ENCODE results near the gene CUTA. TPM values are rescaled to one million over a fixed set of nuclear protein-coding genes. Genes with fewer than 3 reads are reported as not detected.

CUTA gene
- total RNA-seq, 1 donor from 2014 or later = 278 TPM

DNA sequence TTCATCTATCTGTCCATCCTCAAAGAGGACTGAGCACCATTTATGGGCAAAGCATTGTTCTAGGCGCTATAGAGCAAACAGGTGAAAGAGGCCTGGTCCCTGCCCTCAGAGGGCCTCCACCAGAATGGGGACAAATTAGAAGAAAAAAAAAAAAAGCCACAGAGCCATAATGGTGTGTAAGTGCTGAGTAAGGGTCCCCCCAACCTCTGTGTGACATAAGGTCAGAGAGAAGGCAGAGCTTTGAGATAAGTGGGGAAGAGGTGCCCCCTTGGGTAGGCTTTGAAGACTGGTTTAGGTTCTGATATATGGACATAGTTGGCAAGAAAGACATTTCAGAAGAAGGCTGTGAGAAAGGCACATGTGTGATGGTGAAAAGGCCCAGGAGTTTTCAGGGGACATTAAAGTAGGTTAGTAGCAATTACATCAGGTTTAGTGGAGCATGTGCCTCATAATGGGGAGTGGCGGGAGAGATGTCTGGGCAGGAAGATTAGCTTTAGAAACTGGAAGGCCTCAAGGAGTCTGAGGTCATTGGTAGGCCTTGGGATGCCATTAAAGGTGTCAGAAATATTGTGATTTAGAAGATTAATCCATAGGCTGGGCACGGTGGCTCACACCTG, 21.2 kb upstream of the CUTA start:
- TF ChIP-seq, protein P1, sequence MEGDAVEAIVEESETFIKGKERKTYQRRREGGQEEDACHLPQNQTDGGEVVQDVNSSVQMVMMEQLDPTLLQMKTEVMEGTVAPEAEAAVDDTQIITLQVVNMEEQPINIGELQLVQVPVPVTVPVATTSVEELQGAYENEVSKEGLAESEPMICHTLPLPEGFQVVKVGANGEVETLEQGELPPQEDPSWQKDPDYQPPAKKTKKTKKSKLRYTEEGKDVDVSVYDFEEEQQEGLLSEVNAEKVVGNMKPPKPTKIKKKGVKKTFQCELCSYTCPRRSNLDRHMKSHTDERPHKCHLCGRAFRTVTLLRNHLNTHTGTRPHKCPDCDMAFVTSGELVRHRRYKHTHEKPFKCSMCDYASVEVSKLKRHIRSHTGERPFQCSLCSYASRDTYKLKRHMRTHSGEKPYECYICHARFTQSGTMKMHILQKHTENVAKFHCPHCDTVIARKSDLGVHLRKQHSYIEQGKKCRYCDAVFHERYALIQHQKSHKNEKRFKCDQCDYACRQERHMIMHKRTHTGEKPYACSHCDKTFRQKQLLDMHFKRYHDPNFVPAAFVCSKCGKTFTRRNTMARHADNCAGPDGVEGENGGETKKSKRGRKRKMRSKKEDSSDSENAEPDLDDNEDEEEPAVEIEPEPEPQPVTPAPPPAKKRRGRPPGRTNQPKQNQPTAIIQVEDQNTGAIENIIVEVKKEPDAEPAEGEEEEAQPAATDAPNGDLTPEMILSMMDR (conservative IDR thresholded peaks at IDR 0.05) = no peak
- H3K27ac Mint-ChIP-seq = no peak overlapping the region
- peaks cover 20% of the 10 kb centered on the region for H3K36me3 Mint-ChIP-seq
- no peak overlapping the region for H3K4me3 Mint-ChIP-seq
- peaks cover 2% of the 10 kb centered on the region for H3K4me1 Mint-ChIP-seq (ENCODE audit: unreplicated experiment)
- no peaks in the 10 kb centered on the region for H3K27me3 Mint-ChIP-seq
- H3K9me3 Mint-ChIP-seq = no peaks in the 10 kb centered on the region
- no peak for DNase-seq (ENCODE audit: extremely low spot score, unreplicated experiment)

DNA sequence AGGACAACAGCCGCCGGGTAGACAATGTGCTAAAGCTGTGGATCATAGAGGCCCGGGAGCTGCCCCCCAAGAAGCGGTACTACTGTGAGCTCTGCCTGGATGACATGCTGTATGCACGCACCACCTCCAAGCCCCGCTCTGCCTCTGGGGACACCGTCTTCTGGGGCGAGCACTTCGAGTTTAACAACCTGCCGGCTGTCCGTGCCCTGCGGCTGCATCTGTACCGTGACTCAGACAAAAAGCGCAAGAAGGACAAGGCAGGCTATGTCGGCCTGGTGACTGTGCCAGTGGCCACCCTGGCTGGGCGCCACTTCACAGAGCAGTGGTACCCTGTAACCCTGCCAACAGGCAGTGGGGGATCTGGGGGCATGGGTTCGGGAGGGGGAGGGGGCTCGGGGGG, 19.8 kb upstream of the CUTA start:
- Mint-ChIP-seq H3K36me3 (peaks cover 28% of the 10 kb centered on the region), H3K9me3 (no peaks in the 10 kb centered on the region), H3K4me1 (ENCODE audit: unreplicated experiment) (peaks cover 13% of the 10 kb centered on the region), H3K27ac (no peak overlapping the region), H3K27me3 (peaks cover 3% of the 10 kb centered on the region), H3K4me3 (no peak overlapping the region)
- TF ChIP-seq, protein P1 (conservative IDR thresholded peaks at IDR 0.05) = no peak
- DNase-seq (ENCODE audit: extremely low spot score, unreplicated experiment) = no peak

DNA sequence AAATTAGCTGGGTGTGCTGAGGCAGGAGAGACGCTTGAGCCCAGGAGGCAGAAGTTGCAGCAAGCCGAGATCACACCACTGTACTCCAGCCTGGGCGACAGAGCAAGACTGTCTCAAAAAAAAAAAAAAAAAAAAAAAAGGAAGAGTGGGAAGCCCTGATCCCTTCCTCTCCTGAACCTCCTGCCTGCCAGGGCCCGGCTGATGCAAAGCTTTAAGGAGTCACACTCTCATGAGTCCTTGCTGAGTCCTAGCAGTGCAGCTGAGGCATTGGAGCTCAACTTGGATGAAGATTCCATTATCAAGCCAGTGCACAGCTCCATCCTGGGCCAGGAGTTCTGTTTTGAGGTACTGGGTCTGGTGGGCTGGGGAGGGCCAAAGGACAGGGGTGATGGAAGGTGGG, 17.1 kb upstream of the CUTA start:
- Mint-ChIP-seq H3K36me3 (peaks cover 26% of the 10 kb centered on the region), H3K27ac (no peak overlapping the region), H3K4me3 (no peak overlapping the region), H3K27me3 (peaks cover 3% of the 10 kb centered on the region), H3K4me1 (ENCODE audit: unreplicated experiment) (peaks cover 32% of the 10 kb centered on the region), H3K9me3 (no peaks in the 10 kb centered on the region)
- DNase-seq (ENCODE audit: extremely low spot score, unreplicated experiment) = no peak
- TF ChIP-seq, protein P1 (conservative IDR thresholded peaks at IDR 0.05) = no peak

DNA sequence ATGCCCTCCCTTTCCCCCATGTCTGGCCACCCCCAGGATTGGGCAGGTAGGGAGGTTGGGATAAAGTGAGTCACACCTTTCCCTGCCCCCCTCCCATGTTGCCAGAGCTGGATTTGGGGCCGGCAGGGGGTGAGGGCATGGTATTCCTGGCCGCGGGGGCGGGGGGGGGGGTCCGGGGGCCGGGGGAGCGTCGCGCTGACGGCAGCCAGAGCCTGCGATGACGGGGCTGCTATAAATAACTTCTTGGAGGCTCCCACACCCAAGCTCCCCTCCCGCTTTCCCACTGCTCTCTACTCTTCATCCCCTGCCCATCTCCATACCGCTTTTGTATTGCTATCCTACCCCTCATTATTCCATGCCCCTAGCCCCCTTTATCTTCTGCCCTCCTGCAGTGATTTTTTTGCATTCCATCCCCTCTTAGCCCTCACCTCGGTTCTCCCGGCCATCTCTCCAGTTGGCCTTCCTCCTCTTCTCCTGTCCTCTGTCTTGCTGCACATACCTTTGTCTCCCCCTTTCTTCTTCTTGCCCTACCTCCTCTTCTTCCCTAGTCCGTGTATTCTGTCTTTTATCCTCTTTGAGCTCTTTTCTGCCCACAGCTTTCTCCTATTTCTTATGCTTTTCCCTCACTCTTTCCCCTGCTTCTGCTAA, 15.8 kb upstream of the CUTA start:
- no peak for DNase-seq (ENCODE audit: extremely low spot score, unreplicated experiment)
- H3K27me3 Mint-ChIP-seq = peaks cover 3% of the 10 kb centered on the region
- H3K4me1 Mint-ChIP-seq (ENCODE audit: unreplicated experiment) = peaks cover 45% of the 10 kb centered on the region
- peaks cover 22% of the 10 kb centered on the region for H3K36me3 Mint-ChIP-seq
- peak overlapping the region; percentile 54 for H3K4me3 Mint-ChIP-seq
- TF ChIP-seq, protein P1 (conservative IDR thresholded peaks at IDR 0.05) = no peak
- no peak overlapping the region for H3K27ac Mint-ChIP-seq
- H3K9me3 Mint-ChIP-seq = no peaks in the 10 kb centered on the region

GRCh38 chr6:33433001-33433543, 15.2 kb upstream of the CUTA start:
- Mint-ChIP-seq H3K27ac (peak overlapping the region; percentile 46), H3K4me3 (peak overlapping the region; percentile 67), H3K27me3 (peaks cover 3% of the 10 kb centered on the region), H3K9me3 (no peaks in the 10 kb centered on the region), H3K4me1 (ENCODE audit: unreplicated experiment) (peaks cover 50% of the 10 kb centered on the region), H3K36me3 (peaks cover 22% of the 10 kb centered on the region)
- no peak for DNase-seq (ENCODE audit: extremely low spot score, unreplicated experiment)
- TF ChIP-seq, protein P1 (conservative IDR thresholded peaks at IDR 0.05) = no peak
